Measurements from ENCODE around the gene CA12.

Gene CA12

DNA sequence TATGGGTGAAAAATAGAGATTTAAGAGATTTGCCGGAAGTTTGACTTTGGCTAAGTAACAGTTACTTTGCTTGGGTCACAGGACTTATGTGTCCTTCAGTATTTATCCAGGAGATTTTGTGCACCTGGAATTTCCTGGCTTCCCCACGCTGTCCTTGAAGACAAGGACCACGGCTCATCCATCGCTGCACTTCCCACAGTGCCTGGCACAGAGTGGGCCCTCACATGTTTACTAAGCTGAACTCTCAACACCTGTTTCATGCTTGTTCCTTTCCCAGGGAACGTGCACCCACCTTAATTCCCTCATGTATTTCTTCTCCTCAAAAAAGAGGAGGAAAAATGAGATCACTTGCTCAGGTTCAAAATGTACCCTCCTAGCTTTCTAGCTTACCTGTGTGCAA is 32.0 kb downstream of the CA12 start:
- Histone ChIP-seq H3K4me1 (peaks cover 7% of the 10 kb centered on the region), H3K27ac (no peak overlapping the region), H3K9me3 (ENCODE audit: control insufficient read depth, low read length) (no peaks in the 10 kb centered on the region), H3K36me3 (ENCODE audit: control insufficient read depth, insufficient read depth, low read length) (no peaks in the 10 kb centered on the region), H3K27me3 (ENCODE audit: control insufficient read depth, insufficient read depth, low read length) (no peaks in the 10 kb centered on the region), H3K79me2 (no peaks in the 10 kb centered on the region), H3K4me2 (ENCODE audit: low read length) (no peak overlapping the region), H3K4me3 (ENCODE audit: low read depth, low read length) (no peak overlapping the region), H2AFZ (no peak overlapping the region), H3K9ac (no peak overlapping the region)
- TF ChIP-seq, protein P1, sequence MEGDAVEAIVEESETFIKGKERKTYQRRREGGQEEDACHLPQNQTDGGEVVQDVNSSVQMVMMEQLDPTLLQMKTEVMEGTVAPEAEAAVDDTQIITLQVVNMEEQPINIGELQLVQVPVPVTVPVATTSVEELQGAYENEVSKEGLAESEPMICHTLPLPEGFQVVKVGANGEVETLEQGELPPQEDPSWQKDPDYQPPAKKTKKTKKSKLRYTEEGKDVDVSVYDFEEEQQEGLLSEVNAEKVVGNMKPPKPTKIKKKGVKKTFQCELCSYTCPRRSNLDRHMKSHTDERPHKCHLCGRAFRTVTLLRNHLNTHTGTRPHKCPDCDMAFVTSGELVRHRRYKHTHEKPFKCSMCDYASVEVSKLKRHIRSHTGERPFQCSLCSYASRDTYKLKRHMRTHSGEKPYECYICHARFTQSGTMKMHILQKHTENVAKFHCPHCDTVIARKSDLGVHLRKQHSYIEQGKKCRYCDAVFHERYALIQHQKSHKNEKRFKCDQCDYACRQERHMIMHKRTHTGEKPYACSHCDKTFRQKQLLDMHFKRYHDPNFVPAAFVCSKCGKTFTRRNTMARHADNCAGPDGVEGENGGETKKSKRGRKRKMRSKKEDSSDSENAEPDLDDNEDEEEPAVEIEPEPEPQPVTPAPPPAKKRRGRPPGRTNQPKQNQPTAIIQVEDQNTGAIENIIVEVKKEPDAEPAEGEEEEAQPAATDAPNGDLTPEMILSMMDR (IDR thresholded peaks at IDR 0.05): no peak

DNA sequence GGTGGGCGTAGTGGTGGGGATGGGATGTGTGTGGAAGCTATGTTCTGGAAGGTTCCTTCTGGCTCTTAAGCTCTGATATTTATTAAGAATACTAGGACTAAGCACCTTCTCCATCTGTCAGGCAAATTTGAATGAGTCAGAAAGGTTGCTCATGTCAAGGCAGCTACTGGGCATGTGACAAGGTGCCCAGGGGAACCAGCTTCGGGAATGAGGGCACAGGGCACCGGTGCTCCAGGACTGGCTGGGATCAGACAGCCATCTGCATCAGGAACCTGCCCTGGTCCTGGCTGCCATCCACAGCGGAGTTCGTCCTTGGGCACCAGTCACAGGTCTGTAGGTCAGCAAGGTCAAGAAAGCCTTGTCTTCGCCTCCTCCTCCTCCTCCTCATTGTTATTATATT is 32.5 kb downstream of the CA12 start:
- Histone ChIP-seq H2AFZ (no peak overlapping the region), H3K79me2 (no peaks in the 10 kb centered on the region), H3K9ac (no peak overlapping the region), H3K4me1 (peaks cover 7% of the 10 kb centered on the region), H3K36me3 (ENCODE audit: control insufficient read depth, insufficient read depth, low read length) (no peaks in the 10 kb centered on the region), H3K4me3 (ENCODE audit: low read depth, low read length) (no peak overlapping the region), H3K27me3 (ENCODE audit: control insufficient read depth, insufficient read depth, low read length) (no peaks in the 10 kb centered on the region), H3K9me3 (ENCODE audit: control insufficient read depth, low read length) (no peaks in the 10 kb centered on the region), H3K27ac (no peak overlapping the region), H3K4me2 (ENCODE audit: low read length) (no peak overlapping the region)
- TF ChIP-seq, protein P1 (IDR thresholded peaks at IDR 0.05): no peak

DNA sequence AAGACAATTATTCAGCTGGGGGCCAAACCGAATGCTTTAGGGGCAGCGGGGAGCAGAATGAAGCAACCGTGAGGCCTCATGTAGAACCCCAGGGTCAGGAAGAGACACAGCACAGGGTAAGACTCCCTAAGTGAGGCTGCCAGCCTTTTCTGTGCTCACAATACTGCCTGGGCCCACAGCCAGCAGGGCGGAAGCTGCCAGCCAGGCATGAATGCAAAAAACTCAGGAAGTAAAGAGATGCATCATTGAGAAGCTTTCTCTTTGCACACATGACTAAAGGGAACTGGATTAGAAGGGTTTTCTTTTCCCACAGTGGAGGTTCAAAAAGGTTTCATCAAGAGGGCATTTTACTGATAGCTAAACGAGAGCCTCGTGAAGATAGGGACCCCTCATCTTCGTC is 33.3 kb downstream of the CA12 start:
- Histone ChIP-seq H3K4me2 (ENCODE audit: low read length) (peak overlapping the region; percentile 44), H3K4me3 (ENCODE audit: low read depth, low read length) (no peak overlapping the region), H3K9ac (no peak overlapping the region), H2AFZ (peak overlapping the region; percentile 33), H3K9me3 (ENCODE audit: control insufficient read depth, low read length) (no peaks in the 10 kb centered on the region), H3K27ac (no peak overlapping the region), H3K79me2 (no peaks in the 10 kb centered on the region), H3K36me3 (ENCODE audit: control insufficient read depth, insufficient read depth, low read length) (no peaks in the 10 kb centered on the region), H3K4me1 (peaks cover 7% of the 10 kb centered on the region), H3K27me3 (ENCODE audit: control insufficient read depth, insufficient read depth, low read length) (no peaks in the 10 kb centered on the region)
- TF ChIP-seq, protein P1 (IDR thresholded peaks at IDR 0.05): no peak

DNA sequence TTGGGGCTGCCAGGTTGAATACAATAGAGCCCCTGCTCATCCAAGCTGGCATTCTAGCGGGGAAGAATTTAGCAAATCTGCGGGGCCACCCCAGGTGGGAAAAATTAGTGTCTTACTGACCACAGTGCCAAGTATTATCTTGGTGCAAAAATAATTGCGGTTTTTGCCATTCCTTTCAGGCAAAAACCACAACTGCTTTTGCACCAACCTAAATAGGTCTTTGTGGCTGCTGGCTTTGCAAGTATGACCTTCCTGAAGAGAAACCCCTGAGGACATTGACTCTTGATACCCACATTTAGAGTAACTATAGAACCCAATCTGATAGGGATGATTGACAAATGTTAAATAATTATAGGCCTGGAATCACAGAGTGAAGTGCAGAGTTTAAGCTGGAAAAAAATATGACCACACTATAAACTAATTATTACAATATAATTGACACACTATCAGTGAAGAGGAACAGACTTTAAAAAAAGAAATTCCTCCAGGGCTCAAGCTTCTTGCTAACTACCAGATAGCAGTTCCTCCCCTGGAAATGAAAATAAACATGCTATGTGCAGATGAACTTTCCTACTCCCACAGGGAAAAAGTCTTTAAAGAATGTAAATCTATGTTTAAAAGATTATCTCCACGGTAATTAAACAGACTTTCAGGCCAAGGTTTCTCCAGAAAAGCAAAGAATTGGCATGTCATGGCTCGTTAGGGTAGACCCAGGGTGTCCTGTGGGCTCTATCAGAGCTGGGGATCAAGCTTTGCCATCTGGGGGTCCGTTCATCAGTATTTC is 34.4 kb downstream of the CA12 start:
- no peaks in the 10 kb centered on the region for H3K27me3 ChIP-seq (ENCODE audit: control insufficient read depth, insufficient read depth, low read length)
- H3K27ac ChIP-seq: no peak overlapping the region
- H3K9ac ChIP-seq: no peak overlapping the region
- no peaks in the 10 kb centered on the region for H3K36me3 ChIP-seq (ENCODE audit: control insufficient read depth, insufficient read depth, low read length)
- H3K4me3 ChIP-seq (ENCODE audit: low read depth, low read length): no peak overlapping the region
- H3K9me3 ChIP-seq (ENCODE audit: control insufficient read depth, low read length): no peaks in the 10 kb centered on the region
- H3K79me2 ChIP-seq: no peaks in the 10 kb centered on the region
- TF ChIP-seq, protein P1 (IDR thresholded peaks at IDR 0.05): no peak
- H3K4me2 ChIP-seq (ENCODE audit: low read length): no peak overlapping the region
- H2AFZ ChIP-seq: no peak overlapping the region
- peaks cover 7% of the 10 kb centered on the region for H3K4me1 ChIP-seq

DNA sequence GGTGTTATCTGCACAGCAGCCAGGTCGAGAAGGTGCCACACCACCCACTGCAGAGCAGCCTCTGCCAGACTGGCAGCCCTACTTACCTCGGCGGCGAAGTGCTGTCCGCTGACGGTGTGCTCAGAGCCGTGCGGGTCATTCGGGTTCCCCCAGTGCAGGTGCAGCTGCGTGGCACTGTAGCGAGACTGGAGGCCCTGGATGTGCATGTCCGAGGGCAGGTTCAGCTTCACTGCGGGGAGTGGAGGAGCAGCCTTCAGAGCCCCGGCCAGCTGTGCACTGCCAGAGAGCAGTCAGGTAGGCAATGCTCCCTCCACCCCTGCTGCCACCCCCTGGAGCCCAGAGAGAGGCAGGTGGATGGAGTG is 36.3 kb downstream of the CA12 start:
- no peaks in the 10 kb centered on the region for H3K79me2 ChIP-seq
- H3K9me3 ChIP-seq (ENCODE audit: control insufficient read depth, low read length): no peaks in the 10 kb centered on the region
- H3K9ac ChIP-seq: no peak overlapping the region
- TF ChIP-seq, protein P1 (IDR thresholded peaks at IDR 0.05): no peak
- no peak overlapping the region for H3K4me2 ChIP-seq (ENCODE audit: low read length)
- no peak overlapping the region for H2AFZ ChIP-seq
- H3K4me3 ChIP-seq (ENCODE audit: low read depth, low read length): no peak overlapping the region
- H3K36me3 ChIP-seq (ENCODE audit: control insufficient read depth, insufficient read depth, low read length): no peaks in the 10 kb centered on the region
- peaks cover 7% of the 10 kb centered on the region for H3K4me1 ChIP-seq
- H3K27ac ChIP-seq: no peak overlapping the region
- no peaks in the 10 kb centered on the region for H3K27me3 ChIP-seq (ENCODE audit: control insufficient read depth, insufficient read depth, low read length)
